ENCODE measurements around the gene RASA3. TPM values are rescaled to one million over a fixed set of nuclear protein-coding genes. Genes with fewer than 3 reads are reported as not detected.

Gene RASA3
- total RNA-seq, 1 experiment from 2014 or later, result 9.1 TPM

- POLR2A ChIA-PET, result no interaction called here
- Mint-ChIP-seq H3K9me3 (ENCODE audit: unreplicated experiment) (no peaks in the 10 kb centered on the region), H3K27ac (ENCODE audit: low read depth, unreplicated experiment) (no peak overlapping the region), H3K27me3 (ENCODE audit: insufficient read depth, unreplicated experiment) (peaks cover 10% of the 10 kb centered on the region), H3K36me3 (ENCODE audit: insufficient read depth, unreplicated experiment) (no peaks in the 10 kb centered on the region), H3K4me3 (ENCODE audit: unreplicated experiment) (no peak overlapping the region), H3K4me1 (ENCODE audit: insufficient read depth, unreplicated experiment) (no peaks in the 10 kb centered on the region)
- DNase-seq (ENCODE audit: unreplicated experiment), result no peak
- no TSS peak for BruUV-seq (replicated peaks)
- CTCF ChIA-PET, result no interaction called here
- intact Hi-C loops (cut with micrococcal nuclease), result no loop called here
- TF ChIP-seq CTCF (IDR thresholded peaks at IDR 0.05; ENCODE audit: unreplicated experiment), result no peak
Measured at GRCh38 chr13:113935001-113935844, 197.2 kb downstream of the RASA3 start.

GRCh38 chr13:113934576-113934975, 197.8 kb downstream of the RASA3 start:
- no peak for TF ChIP-seq CTCF (IDR thresholded peaks at IDR 0.05; ENCODE audit: unreplicated experiment)
- intact Hi-C loops (cut with micrococcal nuclease), result no loop called here
- H3K27ac Mint-ChIP-seq (ENCODE audit: low read depth, unreplicated experiment), result no peak overlapping the region
- ChIA-PET POLR2A (no interaction called here), CTCF (no interaction called here)
- peaks cover 10% of the 10 kb centered on the region for H3K27me3 Mint-ChIP-seq (ENCODE audit: insufficient read depth, unreplicated experiment)
- no peak overlapping the region for H3K4me3 Mint-ChIP-seq (ENCODE audit: unreplicated experiment)
- DNase-seq (ENCODE audit: unreplicated experiment), result no peak
- no peaks in the 10 kb centered on the region for H3K36me3 Mint-ChIP-seq (ENCODE audit: insufficient read depth, unreplicated experiment)
- BruUV-seq (replicated peaks), result no TSS peak
- H3K9me3 Mint-ChIP-seq (ENCODE audit: unreplicated experiment), result no peaks in the 10 kb centered on the region
- H3K4me1 Mint-ChIP-seq (ENCODE audit: insufficient read depth, unreplicated experiment), result no peaks in the 10 kb centered on the region

GRCh38 chr13:113933901-113934300, 198.5 kb downstream of the RASA3 start:
- Mint-ChIP-seq H3K27ac (ENCODE audit: low read depth, unreplicated experiment) (no peak overlapping the region), H3K4me3 (ENCODE audit: unreplicated experiment) (no peak overlapping the region), H3K9me3 (ENCODE audit: unreplicated experiment) (no peaks in the 10 kb centered on the region), H3K27me3 (ENCODE audit: insufficient read depth, unreplicated experiment) (peaks cover 10% of the 10 kb centered on the region), H3K4me1 (ENCODE audit: insufficient read depth, unreplicated experiment) (no peaks in the 10 kb centered on the region), H3K36me3 (ENCODE audit: insufficient read depth, unreplicated experiment) (no peaks in the 10 kb centered on the region)
- intact Hi-C loops (cut with micrococcal nuclease), result no loop called here
- DNase-seq (ENCODE audit: unreplicated experiment), result no peak
- ChIA-PET POLR2A (no interaction called here), CTCF (no interaction called here)
- TF ChIP-seq CTCF (IDR thresholded peaks at IDR 0.05; ENCODE audit: unreplicated experiment), result no peak
- BruUV-seq (replicated peaks), result no TSS peak

DNA sequence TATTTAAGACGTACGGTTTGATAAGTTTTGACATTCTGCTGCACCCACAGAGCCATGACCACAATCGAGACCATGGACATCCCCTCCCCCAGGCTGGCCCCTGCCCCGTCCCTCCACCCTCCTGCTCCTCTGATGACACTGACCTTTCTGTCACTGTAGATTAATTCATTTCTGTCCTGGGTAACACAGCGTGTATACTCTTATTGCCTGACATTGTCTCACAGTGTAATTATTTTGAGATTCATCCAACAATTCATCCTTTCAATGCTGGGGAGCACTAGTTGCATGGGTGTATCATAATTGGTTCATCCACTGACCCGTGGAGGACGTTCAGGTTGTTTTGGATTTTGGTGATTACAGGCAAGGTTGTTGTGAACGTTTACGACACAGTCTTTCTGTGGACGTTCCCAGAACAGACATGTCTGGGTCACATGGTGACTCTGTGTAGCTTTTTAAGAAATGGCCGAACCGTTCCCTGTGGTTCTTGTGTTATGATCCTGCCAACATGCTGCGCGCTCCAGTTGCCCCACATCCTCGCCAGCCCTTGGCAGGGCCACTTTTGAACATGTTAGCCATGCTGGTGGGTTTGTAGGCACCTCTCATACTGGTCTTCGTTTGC, 200.5 kb downstream of the RASA3 start:
- H3K36me3 Mint-ChIP-seq (ENCODE audit: insufficient read depth, unreplicated experiment), result peaks cover 1% of the 10 kb centered on the region
- intact Hi-C loops (cut with micrococcal nuclease), result no loop called here
- no peak for DNase-seq (ENCODE audit: unreplicated experiment)
- ChIA-PET CTCF (no interaction called here), POLR2A (interaction anchor here (0.7 kb wide), 1 partner anchor 1152 kb away, joined by 4 read pairs; no protein-coding TSS in a partner anchor)
- no peaks in the 10 kb centered on the region for H3K9me3 Mint-ChIP-seq (ENCODE audit: unreplicated experiment)
- H3K4me3 Mint-ChIP-seq (ENCODE audit: unreplicated experiment), result no peak overlapping the region
- no peak overlapping the region for H3K27ac Mint-ChIP-seq (ENCODE audit: low read depth, unreplicated experiment)
- no TSS peak for BruUV-seq (replicated peaks)
- TF ChIP-seq CTCF (IDR thresholded peaks at IDR 0.05; ENCODE audit: unreplicated experiment), result no peak
- peaks cover 10% of the 10 kb centered on the region for H3K27me3 Mint-ChIP-seq (ENCODE audit: insufficient read depth, unreplicated experiment)
- H3K4me1 Mint-ChIP-seq (ENCODE audit: insufficient read depth, unreplicated experiment), result peaks cover 12% of the 10 kb centered on the region

Data from MCF 10A (cell line).